BE2C (cell line): ENCODE data around the gene TRAF5.

ENCODE experiments used
- DNase-seq: peaks from one replicate; pipeline ENCODE4 v3.0.0-alpha.2; 2020
- H3K27me3 ChIP-seq: fragments of 250-450 bp; sonication (Bioruptor Pico); 2 replicates; pipeline ENCODE4 v1.5.1; 2020; ENCODE audit warnings: mild to moderate bottlenecking
- H3K36me3 ChIP-seq: fragments of 250-450 bp; sonication (Bioruptor Pico); 2 replicates; pipeline ENCODE4 v1.5.1; 2020; ENCODE audit warnings: mild to moderate bottlenecking
- H3K4me1 ChIP-seq: fragments of 250-450 bp; sonication (Bioruptor Pico); 2 replicates; pipeline ENCODE4 v1.5.1; 2020
- H3K4me3 ChIP-seq: 2 replicates; pipeline ENCODE4 v1.5.1; 2011; ENCODE audit warnings: low read depth, low read length
- H3K9me3 ChIP-seq: fragments of 250-450 bp; sonication (Bioruptor Pico); 2 replicates; pipeline ENCODE4 v1.5.1; 2020
- CTCF ChIP-seq: IDR thresholded peaks from 2 replicates; pipeline ENCODE4 v1.5.1; 2012; ENCODE audit warnings: mild to moderate bottlenecking, low read depth, low read length

Gene TRAF5

GRCh38 chr1:211353562-211354212 lies 27.1 kb downstream of the TRAF5 start:
- no peak for DNase-seq
- H3K9me3 ChIP-seq = no peaks in the 10 kb centered on the region
- H3K4me3 ChIP-seq = no peak overlapping the region
- H3K27me3 ChIP-seq = no peaks in the 10 kb centered on the region
- H3K36me3 ChIP-seq = peaks cover 8% of the 10 kb centered on the region
- no peaks in the 10 kb centered on the region for H3K4me1 ChIP-seq
- TF ChIP-seq CTCF = no peak

- Histone ChIP-seq H3K9me3 (no peaks in the 10 kb centered on the region), H3K27me3 (no peaks in the 10 kb centered on the region), H3K4me1 (no peaks in the 10 kb centered on the region), H3K36me3 (peaks cover 12% of the 10 kb centered on the region), H3K4me3 (no peak overlapping the region)
- no peak for TF ChIP-seq CTCF
- DNase-seq = no peak
Measured at GRCh38 chr1:211355873-211356272, 29.2 kb downstream of the TRAF5 start.

- TF ChIP-seq CTCF = no peak
- peaks cover 17% of the 10 kb centered on the region for H3K36me3 ChIP-seq
- H3K27me3 ChIP-seq = no peaks in the 10 kb centered on the region
- no peaks in the 10 kb centered on the region for H3K4me1 ChIP-seq
- no peak for DNase-seq
- no peak overlapping the region for H3K4me3 ChIP-seq
- H3K9me3 ChIP-seq = no peaks in the 10 kb centered on the region
Measured at GRCh38 chr1:211356723-211357407, 30.2 kb downstream of the TRAF5 start.

- TF ChIP-seq CTCF = no peak
- no peak for DNase-seq
- Histone ChIP-seq H3K36me3 (peaks cover 17% of the 10 kb centered on the region), H3K9me3 (no peaks in the 10 kb centered on the region), H3K4me3 (no peak overlapping the region), H3K4me1 (no peaks in the 10 kb centered on the region), H3K27me3 (no peaks in the 10 kb centered on the region)
Measured at GRCh38 chr1:211358685-211359084, 32.1 kb downstream of the TRAF5 start.

GRCh38 chr1:211359876-211360275 lies 33.2 kb downstream of the TRAF5 start:
- no peak for TF ChIP-seq CTCF
- no peaks in the 10 kb centered on the region for H3K4me1 ChIP-seq
- peaks cover 17% of the 10 kb centered on the region for H3K36me3 ChIP-seq
- no peaks in the 10 kb centered on the region for H3K9me3 ChIP-seq
- no peaks in the 10 kb centered on the region for H3K27me3 ChIP-seq
- no peak for DNase-seq
- H3K4me3 ChIP-seq = no peak overlapping the region

GRCh38 chr1:211361202-211361601 lies 34.6 kb downstream of the TRAF5 start:
- Histone ChIP-seq H3K4me3 (no peak overlapping the region), H3K9me3 (no peaks in the 10 kb centered on the region), H3K27me3 (no peaks in the 10 kb centered on the region), H3K36me3 (peaks cover 17% of the 10 kb centered on the region), H3K4me1 (no peaks in the 10 kb centered on the region)
- no peak for DNase-seq
- no peak for TF ChIP-seq CTCF
